ENCODE data around the gene TNS1.
"Not testable (repeated sequence)": the region's sequence is repeated elsewhere in the genome, so short reads cannot be mapped to it uniquely, and the experiment has no call there.

The TNS1 gene

GRCh38 chr2:218002845-218003180 is at the start of gene TNS1:
Gene TNS1, minus strand, starts transcription at chr2:218002995. Its CDS starts 123 bp downstream, at chr2:218002872.
- DNase-seq, result peak; percentile 82

- DNase-seq, result no peak
Measured at GRCh38 chr2:218051903-218052302, 49.1 kb upstream of the TNS1 start.

GRCh38 chr2:218047536-218048225 is 44.9 kb upstream of the TNS1 start:
- DNase-seq, result no peak

GRCh38 chr2:218046238-218046637 is 43.4 kb upstream of the TNS1 start:
- DNase-seq, result no peak

- not testable (repeated sequence) for DNase-seq
Measured at GRCh38 chr2:218044599-218044998, 41.8 kb upstream of the TNS1 start.

GRCh38 chr2:218043701-218044109 is 40.9 kb upstream of the TNS1 start:
- no peak for DNase-seq

GRCh38 chr2:218043100-218043499 is 40.3 kb upstream of the TNS1 start:
- no peak for DNase-seq

GRCh38 chr2:218041302-218042168 is 38.7 kb upstream of the TNS1 start:
- DNase-seq, result no peak

- no peak for DNase-seq
Measured at GRCh38 chr2:218040883-218041282, 38.1 kb upstream of the TNS1 start.

- no peak for DNase-seq
Measured at GRCh38 chr2:218039171-218039570, 36.4 kb upstream of the TNS1 start.

- DNase-seq, result no peak
Measured at GRCh38 chr2:218036371-218036770, 33.6 kb upstream of the TNS1 start.

GRCh38 chr2:218035463-218036100 is 32.8 kb upstream of the TNS1 start:
- DNase-seq, result no peak

GRCh38 chr2:218034497-218035213 is 31.9 kb upstream of the TNS1 start:
- DNase-seq, result peak; percentile 84

GRCh38 chr2:218033590-218034496 is 31.0 kb upstream of the TNS1 start:
- DNase-seq, result no peak

- no peak for DNase-seq
Measured at GRCh38 chr2:218033208-218033589, 30.4 kb upstream of the TNS1 start.

GRCh38 chr2:218032336-218033171 is 29.8 kb upstream of the TNS1 start:
- DNase-seq, result no peak

GRCh38 chr2:218031771-218032257 is 29.0 kb upstream of the TNS1 start:
- no peak for DNase-seq

- no peak for DNase-seq
Measured at GRCh38 chr2:218031261-218031660, 28.5 kb upstream of the TNS1 start.

- peak; percentile 14 for DNase-seq
Measured at GRCh38 chr2:218030409-218031195, 27.8 kb upstream of the TNS1 start.
